SU-DHL-6 (cell line): Measurements from ENCODE around the gene TMEM233.

Experiments
- H2AFZ ChIP-seq: fragments of 200-600 bp; sonication (generic); 2 replicates; pipeline ENCODE4 v1.6.1; 2014; ENCODE audit warnings: low read depth, mild to moderate bottlenecking, moderate library complexity, mixed read lengths, antibody characterized with exemption, low read length; ENCODE audit not compliant: severe bottlenecking
- H3F3A ChIP-seq: fragments of 200-600 bp; shearing (Covaris generic); 2 replicates; pipeline ENCODE4 v1.6.0; 2016; ENCODE audit warnings: antibody characterized with exemption, mild to moderate bottlenecking; ENCODE audit not compliant: insufficient read depth
- H3K27ac ChIP-seq: fragments of 200-600 bp; sonication (generic); 2 replicates; pipeline ENCODE4 v1.5.1; 2016; ENCODE audit warnings: low read depth, mild to moderate bottlenecking, low read length, moderate library complexity, mixed read lengths
- H3K27me3 ChIP-seq: fragments of 200-600 bp; sonication (generic), shearing (Covaris generic); 2 replicates; pipeline ENCODE4 v1.6.0; 2014; ENCODE audit warnings: mild to moderate bottlenecking, low read length
- H3K36me3 ChIP-seq: fragments of 200-600 bp; sonication (generic); 2 replicates; pipeline ENCODE4 v1.6.1; 2014; ENCODE audit warnings: mild to moderate bottlenecking, low read length, mixed read lengths
- H3K4me2 ChIP-seq: fragments of 300-600, 200-600 bp; shearing (Covaris generic), sonication (generic); 2 replicates; pipeline ENCODE4 v1.6.0; 2014; ENCODE audit warnings: low read length, low read depth, mild to moderate bottlenecking; ENCODE audit not compliant: poor library complexity, severe bottlenecking
- H3K4me3 ChIP-seq: fragments of 200-600 bp; sonication (generic); 2 replicates; pipeline ENCODE4 v1.5.1; 2014; ENCODE audit warnings: antibody characterized with exemption, low read length, mild to moderate bottlenecking, mixed read lengths; ENCODE audit not compliant: insufficient read depth, poor library complexity, severe bottlenecking
- H3K79me2 ChIP-seq: fragments of 200-600 bp; sonication (generic); 2 replicates; pipeline ENCODE4 v1.6.1; 2014; ENCODE audit warnings: mild to moderate bottlenecking, low read length, moderate library complexity; ENCODE audit not compliant: insufficient read depth
- H3K9ac ChIP-seq: fragments of 200-600 bp; sonication (generic); 2 replicates; pipeline ENCODE4 v1.7.0; 2014; ENCODE audit warnings: mild to moderate bottlenecking, low read length
- H3K9me2 ChIP-seq: fragments of 200-600 bp; sonication (generic); replicated peaks from 2 replicates; pipeline ENCODE4 v1.6.1; 2014; ENCODE audit warnings: low read length; ENCODE audit not compliant: insufficient read depth
- H3K9me3 ChIP-seq: fragments of 200-600 bp; sonication (generic); 2 replicates; pipeline ENCODE4 v1.6.1; 2014; ENCODE audit warnings: low read length, mixed read lengths; ENCODE audit not compliant: insufficient read depth
- H4K20me1 ChIP-seq: fragments of 200-600 bp; sonication (generic); 2 replicates; pipeline ENCODE4 v1.6.1; 2014; ENCODE audit warnings: low read depth, mild to moderate bottlenecking, antibody characterized with exemption, low read length, moderate library complexity, mixed read lengths
- CTCF ChIP-seq: fragments of 200-600 bp; sonication (generic); IDR thresholded peaks from one replicate; pipeline ENCODE4 v1.5.1; 2017; ENCODE audit warnings: antibody characterized with exemption, mild to moderate bottlenecking, low read length, moderate library complexity; ENCODE audit not compliant: insufficient read depth, poor library complexity, severe bottlenecking
- EZH2phosphoT487 ChIP-seq: fragments of 200-600 bp; sonication (generic), shearing (Covaris generic); conservative IDR thresholded peaks from 2 replicates; pipeline ENCODE4 v1.6.1; 2018; ENCODE audit warnings: mild to moderate bottlenecking, antibody characterized with exemption, low read length, moderate library complexity, mixed read lengths

The TMEM233 gene

GRCh38 chr12:119592232-119592631, 1.3 kb upstream of the TMEM233 start:
- no peaks in the 10 kb centered on the region for H4K20me1 ChIP-seq
- H3K9me2 ChIP-seq: no peaks in the 10 kb centered on the region
- H3K36me3 ChIP-seq: no peaks in the 10 kb centered on the region
- no peak overlapping the region for H3K4me3 ChIP-seq
- no peaks in the 10 kb centered on the region for H3K9me3 ChIP-seq
- H3K79me2 ChIP-seq: no peaks in the 10 kb centered on the region
- no peaks in the 10 kb centered on the region for H3F3A ChIP-seq
- no peak overlapping the region for H3K4me2 ChIP-seq
- no peak overlapping the region for H3K9ac ChIP-seq
- no peaks in the 10 kb centered on the region for H3K27me3 ChIP-seq
- H3K27ac ChIP-seq: no peak overlapping the region
- no peak for TF ChIP-seq CTCF
- H2AFZ ChIP-seq: no peak overlapping the region

GRCh38 chr12:119594399-119594730, 791 bp downstream of the TMEM233 start:
- no peaks in the 10 kb centered on the region for H3K9me3 ChIP-seq
- H3K4me2 ChIP-seq: no peak overlapping the region
- no peaks in the 10 kb centered on the region for H4K20me1 ChIP-seq
- H3K36me3 ChIP-seq: no peaks in the 10 kb centered on the region
- no peaks in the 10 kb centered on the region for H3K27me3 ChIP-seq
- TF ChIP-seq EZH2phosphoT487 (no peak), CTCF (no peak)
- no peak overlapping the region for H2AFZ ChIP-seq
- no peaks in the 10 kb centered on the region for H3K9me2 ChIP-seq
- H3K79me2 ChIP-seq: no peaks in the 10 kb centered on the region
- H3K27ac ChIP-seq: no peak overlapping the region
- no peaks in the 10 kb centered on the region for H3F3A ChIP-seq
- no peak overlapping the region for H3K9ac ChIP-seq
- H3K4me3 ChIP-seq: no peak overlapping the region

- no peak for TF ChIP-seq CTCF
- TF ChIP-seq EZH2phosphoT487: no peak
- H3K27me3 ChIP-seq: no peaks in the 10 kb centered on the region
- H3F3A ChIP-seq: no peaks in the 10 kb centered on the region
- no peaks in the 10 kb centered on the region for H3K9me2 ChIP-seq
- no peaks in the 10 kb centered on the region for H3K9me3 ChIP-seq
- no peaks in the 10 kb centered on the region for H3K79me2 ChIP-seq
- H3K36me3 ChIP-seq: no peaks in the 10 kb centered on the region
- no peak overlapping the region for H3K4me2 ChIP-seq
- H3K9ac ChIP-seq: no peak overlapping the region
- H2AFZ ChIP-seq: no peak overlapping the region
- H3K27ac ChIP-seq: no peak overlapping the region
- H3K4me3 ChIP-seq: no peak overlapping the region
- H4K20me1 ChIP-seq: no peaks in the 10 kb centered on the region
Measured at GRCh38 chr12:119594772-119595445, 1.3 kb downstream of the TMEM233 start.
